Activated gamma-delta T cell treated with anti-CD3 and anti-CD28 coated beads, Interleukin-2, amount 50 U/mL, for 16 hours (primary cell): ENCODE results near the gene SRSF12.
"Not testable (repeated sequence)": the region's sequence is repeated elsewhere in the genome, so short reads cannot be mapped to it uniquely, and the experiment has no call there.

Source experiments
- DNase-seq: peaks from one replicate; pipeline ENCODE4 v3.0.0-alpha.2; 2020; ENCODE audit warnings: low read depth

SRSF12 gene

GRCh38 chr6:89128256-89128671 lies 10.4 kb upstream of the SRSF12 start:
- not testable (repeated sequence) for DNase-seq

- DNase-seq, result no peak
Observed at GRCh38 chr6:89122625-89123024, 4.8 kb upstream of the SRSF12 start.

GRCh38 chr6:89121934-89122333 lies 4.1 kb upstream of the SRSF12 start:
- DNase-seq, result no peak

GRCh38 chr6:89120371-89120770 lies 2.5 kb upstream of the SRSF12 start:
- DNase-seq, result no peak

- DNase-seq, result no peak
Observed at GRCh38 chr6:89118931-89119330, 1.1 kb upstream of the SRSF12 start.

- DNase-seq, result no peak
Observed at GRCh38 chr6:89116702-89117101, 1.2 kb downstream of the SRSF12 start.

GRCh38 chr6:89111933-89112332 lies 5.9 kb downstream of the SRSF12 start:
- DNase-seq, result no peak

GRCh38 chr6:89110284-89110683 lies 7.6 kb downstream of the SRSF12 start:
- no peak for DNase-seq

- no peak for DNase-seq
Observed at GRCh38 chr6:89100114-89100513, 17.8 kb downstream of the SRSF12 start.

- DNase-seq, result no peak
Observed at GRCh38 chr6:89098461-89098860, 19.4 kb downstream of the SRSF12 start.

- no peak for DNase-seq
Observed at GRCh38 chr6:89087881-89088280, 30.0 kb downstream of the SRSF12 start.

GRCh38 chr6:89085409-89086205 lies 32.3 kb downstream of the SRSF12 start:
- no peak for DNase-seq

- DNase-seq, result no peak
Observed at GRCh38 chr6:89084954-89085353, 32.9 kb downstream of the SRSF12 start.

GRCh38 chr6:89084542-89084941 lies 33.3 kb downstream of the SRSF12 start:
- no peak for DNase-seq

- no peak for DNase-seq
Observed at GRCh38 chr6:89082486-89082891, 35.4 kb downstream of the SRSF12 start.

GRCh38 chr6:89081423-89082322 lies 36.2 kb downstream of the SRSF12 start:
- DNase-seq, result peak; percentile 99

- DNase-seq, result no peak
Observed at GRCh38 chr6:89081129-89081422, 36.8 kb downstream of the SRSF12 start.

GRCh38 chr6:89080281-89081128 lies 37.4 kb downstream of the SRSF12 start, which contains the start of gene PNRC1:
PNRC1 (plus strand) TSS chr6:89080751; CDS start chr6:89080895, 144 bp downstream.
- peak; percentile 100 for DNase-seq

- peak; percentile 49 for DNase-seq
Observed at GRCh38 chr6:89079511-89080234, 38.2 kb downstream of the SRSF12 start.

- no peak for DNase-seq
Observed at GRCh38 chr6:89073840-89074239, 44.0 kb downstream of the SRSF12 start.

- no peak for DNase-seq
Observed at GRCh38 chr6:89073014-89073620, 44.8 kb downstream of the SRSF12 start.
